GM18858 (cell line): Measurements from ENCODE around the gene RAP1GAP.

ENCODE experiments used
- ATAC-seq: cut with Tn5 transposase; IDR thresholded peaks from one replicate; pipeline ENCODE4 v1.9.1; 2021; ENCODE audit not compliant: unreplicated experiment

Gene RAP1GAP

GRCh38 chr1:21553116-21553926, 115.8 kb downstream of the RAP1GAP start:
- no peak for ATAC-seq

GRCh38 chr1:21552715-21553114, 116.4 kb downstream of the RAP1GAP start:
- no peak for ATAC-seq

DNA sequence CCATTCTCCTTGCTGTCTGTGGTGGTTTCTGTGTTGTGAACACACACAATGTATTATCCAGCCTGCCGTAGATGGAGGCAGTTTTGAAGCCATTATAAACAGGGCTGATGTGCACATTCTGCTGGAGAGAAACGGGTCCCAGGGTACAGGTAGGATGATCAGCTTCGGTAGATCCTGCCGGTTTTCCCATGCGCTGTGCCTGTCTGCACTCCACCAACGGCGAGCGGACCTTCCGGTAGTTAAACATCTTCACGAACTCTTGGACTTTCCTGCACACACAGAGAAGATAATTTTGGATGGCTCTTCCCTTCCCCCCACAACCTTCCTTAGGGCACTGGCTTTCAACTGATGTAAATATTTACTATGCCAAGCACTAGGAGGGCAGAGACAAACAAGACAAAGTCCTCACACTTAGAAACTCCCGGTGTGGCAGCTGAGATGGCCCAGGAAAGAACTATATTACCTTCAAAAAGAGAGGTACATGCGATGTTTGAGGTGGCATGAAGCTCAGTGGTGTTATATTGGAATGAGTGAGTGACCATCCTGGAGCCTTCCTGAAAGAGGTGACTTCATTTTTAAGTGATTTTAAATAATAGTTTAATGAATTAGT, 118.2 kb downstream of the RAP1GAP start:
- no peak for ATAC-seq

GRCh38 chr1:21550097-21550496, 119.1 kb downstream of the RAP1GAP start:
- ATAC-seq = no peak

- ATAC-seq = no peak
These were observed 121.3 kb downstream of the RAP1GAP start for GRCh38 chr1:21547876-21548275.
